ENCODE measurements around the gene RTN1. TPM values are rescaled to one million over a fixed set of nuclear protein-coding genes. Genes with fewer than 3 reads are reported as not detected.

Gene RTN1
- total and polyA plus RNA-seq, 9 of the 15 experiments (the other 6 are each of a cell fraction or from before 2014, with no cell fraction given): 0.03 to 0.09 TPM; not detected in 7

DNA sequence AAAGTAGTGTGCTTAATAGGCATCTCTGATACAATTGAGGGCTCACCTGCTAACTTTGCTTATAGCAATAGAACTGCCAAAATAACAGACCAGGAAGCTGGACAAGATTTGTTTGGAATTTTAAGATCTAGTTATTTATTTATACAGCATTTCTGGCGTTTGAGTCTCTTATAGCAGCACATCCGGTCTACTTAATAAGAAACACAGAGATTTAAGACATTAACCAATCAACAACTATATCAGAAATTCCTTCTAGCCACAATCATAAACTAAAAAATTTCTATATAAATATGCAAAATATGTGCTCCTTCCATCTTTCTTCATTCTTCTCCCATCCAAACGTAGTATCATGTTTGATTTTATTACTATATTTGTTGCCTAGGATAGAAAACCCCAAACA, 2.6 kb downstream of the RTN1 start:
- Histone ChIP-seq H4K20me1 (replicated peaks; ENCODE audit: control insufficient read depth, insufficient read depth, low read length) (no peaks in the 10 kb centered on the region), H3K36me3 (ENCODE audit: control insufficient read depth, insufficient read depth, low read length) (no peaks in the 10 kb centered on the region), H3K4me3 (no peak overlapping the region), H3K9me3 (replicated peaks; ENCODE audit: control insufficient read depth, insufficient read depth, low read depth, low read length) (no peaks in the 10 kb centered on the region), H3K27me3 (ENCODE audit: control insufficient read depth in 2 of 2, insufficient read depth in 2 of 2, low read length in 2 of 2) (peaks cover 0 to 8% of the 10 kb centered on the region in 2 experiments; a peak in 2 of 5 replicates), H3K9ac (ENCODE audit: insufficient read depth in 1 of 2, low read depth in 2 of 2, low read length in 2 of 2) (no peak overlapping the region), H3K27ac (ENCODE audit: extremely low read depth, low read depth, low read length) (no peak overlapping the region), H3K4me1 (replicated peaks in 1 of 2; ENCODE audit: control insufficient read depth in 2 of 2, insufficient read depth in 2 of 2, low read length in 2 of 2) (peaks cover 0 to 9% of the 10 kb centered on the region in 2 experiments; a peak in 1 of 5 replicates), H3K4me2 (ENCODE audit: insufficient read depth, low read length) (no peak overlapping the region), H2AFZ (ENCODE audit: low read depth, low read length) (no peak overlapping the region), H3K79me2 (ENCODE audit: control insufficient read depth, insufficient read depth, low read length) (no peaks in the 10 kb centered on the region), H3K9me1 (ENCODE audit: control insufficient read depth, insufficient read depth, low read length) (no peaks in the 10 kb centered on the region)
- DNase-seq (ENCODE audit: extremely low read depth in 1 of 4, low spot score in 3 of 4) (no peak), ATAC-seq (no peak), FAIRE-seq (no peak)
- in situ Hi-C loops (cut with MboI): no loop called here
- BruUV-seq (replicated peaks): no TSS peak
- ChIA-PET POLR2A (no interaction called here), CTCF (ENCODE audit: low intra/inter-chr PET ratio) (no interaction called here)
- intact Hi-C loops (cut with micrococcal nuclease): no loop called here
- TF ChIP-seq, protein P1, sequence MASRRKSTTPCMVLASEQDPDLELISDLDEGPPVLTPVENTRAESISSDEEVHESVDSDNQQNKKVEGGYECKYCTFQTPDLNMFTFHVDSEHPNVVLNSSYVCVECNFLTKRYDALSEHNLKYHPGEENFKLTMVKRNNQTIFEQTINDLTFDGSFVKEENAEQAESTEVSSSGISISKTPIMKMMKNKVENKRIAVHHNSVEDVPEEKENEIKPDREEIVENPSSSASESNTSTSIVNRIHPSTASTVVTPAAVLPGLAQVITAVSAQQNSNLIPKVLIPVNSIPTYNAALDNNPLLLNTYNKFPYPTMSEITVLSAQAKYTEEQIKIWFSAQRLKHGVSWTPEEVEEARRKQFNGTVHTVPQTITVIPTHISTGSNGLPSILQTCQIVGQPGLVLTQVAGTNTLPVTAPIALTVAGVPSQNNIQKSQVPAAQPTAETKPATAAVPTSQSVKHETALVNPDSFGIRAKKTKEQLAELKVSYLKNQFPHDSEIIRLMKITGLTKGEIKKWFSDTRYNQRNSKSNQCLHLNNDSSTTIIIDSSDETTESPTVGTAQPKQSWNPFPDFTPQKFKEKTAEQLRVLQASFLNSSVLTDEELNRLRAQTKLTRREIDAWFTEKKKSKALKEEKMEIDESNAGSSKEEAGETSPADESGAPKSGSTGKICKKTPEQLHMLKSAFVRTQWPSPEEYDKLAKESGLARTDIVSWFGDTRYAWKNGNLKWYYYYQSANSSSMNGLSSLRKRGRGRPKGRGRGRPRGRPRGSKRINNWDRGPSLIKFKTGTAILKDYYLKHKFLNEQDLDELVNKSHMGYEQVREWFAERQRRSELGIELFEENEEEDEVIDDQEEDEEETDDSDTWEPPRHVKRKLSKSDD (conservative IDR thresholded peaks at IDR 0.05; ENCODE audit: low read length): no peak
- TF ChIP-seq KLF16 (IDR thresholded peaks at IDR 0.05) (no peak), NBN (IDR thresholded peaks at IDR 0.05; ENCODE audit: low read depth) (no peak), EP400 (IDR thresholded peaks at IDR 0.05) (no peak), LARP7 (IDR thresholded peaks at IDR 0.05) (no peak)
- TF ChIP-seq, protein P2, sequence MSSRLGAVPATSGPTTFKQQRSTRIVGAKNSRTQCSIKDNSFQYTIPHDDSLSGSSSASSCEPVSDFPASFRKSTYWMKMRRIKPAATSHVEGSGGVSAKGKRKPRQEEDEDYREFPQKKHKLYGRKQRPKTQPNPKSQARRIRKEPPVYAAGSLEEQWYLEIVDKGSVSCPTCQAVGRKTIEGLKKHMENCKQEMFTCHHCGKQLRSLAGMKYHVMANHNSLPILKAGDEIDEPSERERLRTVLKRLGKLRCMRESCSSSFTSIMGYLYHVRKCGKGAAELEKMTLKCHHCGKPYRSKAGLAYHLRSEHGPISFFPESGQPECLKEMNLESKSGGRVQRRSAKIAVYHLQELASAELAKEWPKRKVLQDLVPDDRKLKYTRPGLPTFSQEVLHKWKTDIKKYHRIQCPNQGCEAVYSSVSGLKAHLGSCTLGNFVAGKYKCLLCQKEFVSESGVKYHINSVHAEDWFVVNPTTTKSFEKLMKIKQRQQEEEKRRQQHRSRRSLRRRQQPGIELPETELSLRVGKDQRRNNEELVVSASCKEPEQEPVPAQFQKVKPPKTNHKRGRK (tag; IDR thresholded peaks at IDR 0.05): no peak
- 0% methylated on average over 3 of the region's 3 CpGs for WGBS (ENCODE audit: insufficient coverage, low coverage, missing lambda C conversion rate)

All from K562 (cell line).